GM21619 (cell line): ENCODE measurements around the gene FAM89B.
A peak's percentile ranks its signal among the peaks of the same experiment; 100 is the strongest.

Experiments used
- ATAC-seq: cut with Tn5 transposase; IDR thresholded peaks from one replicate; pipeline ENCODE4 v1.9.1; 2021; ENCODE audit not compliant: unreplicated experiment

The FAM89B gene

DNA sequence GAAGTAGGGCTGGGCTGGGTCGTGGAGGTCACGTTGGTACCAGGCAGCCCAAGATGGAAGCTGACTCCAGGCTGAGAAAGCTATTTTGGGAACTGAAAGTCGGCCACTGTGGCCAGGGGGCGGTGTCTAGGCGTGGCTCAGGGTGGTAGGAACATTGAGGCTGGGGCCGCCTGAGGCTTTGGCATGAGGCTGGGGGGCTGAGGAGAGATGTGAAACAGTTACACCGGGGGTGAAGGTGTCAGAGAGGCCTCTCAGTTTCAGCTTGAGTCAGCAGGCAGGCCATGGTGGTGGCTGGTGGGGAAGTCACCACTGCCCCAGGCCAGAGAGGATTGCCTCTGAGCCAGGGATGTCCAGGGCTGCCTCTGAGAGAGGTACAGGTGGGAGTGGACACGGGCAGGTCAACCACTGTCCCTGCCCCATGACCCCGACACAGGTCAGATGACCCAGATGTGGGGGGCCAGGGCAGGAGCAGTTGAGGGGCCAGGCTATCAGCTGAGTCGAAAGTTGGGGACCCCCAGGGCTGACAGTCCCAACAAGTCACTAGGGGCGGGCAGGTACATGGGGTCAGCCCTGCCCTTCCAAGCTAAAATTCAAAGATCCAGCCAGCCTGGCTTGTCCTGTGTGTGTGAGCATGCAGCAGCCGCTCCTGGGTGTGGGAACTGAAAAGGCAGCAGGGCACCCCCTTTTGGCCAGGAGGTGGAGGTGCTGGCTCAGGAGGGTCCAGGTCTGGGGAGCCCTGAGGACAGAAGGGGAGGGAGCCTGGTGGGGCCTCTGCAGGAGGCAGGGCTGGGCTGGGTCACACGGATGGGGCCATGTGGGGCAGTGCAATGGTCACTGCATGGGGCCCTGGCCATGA is 16.1 kb downstream of the FAM89B start:
- ATAC-seq = peak; percentile 76

DNA sequence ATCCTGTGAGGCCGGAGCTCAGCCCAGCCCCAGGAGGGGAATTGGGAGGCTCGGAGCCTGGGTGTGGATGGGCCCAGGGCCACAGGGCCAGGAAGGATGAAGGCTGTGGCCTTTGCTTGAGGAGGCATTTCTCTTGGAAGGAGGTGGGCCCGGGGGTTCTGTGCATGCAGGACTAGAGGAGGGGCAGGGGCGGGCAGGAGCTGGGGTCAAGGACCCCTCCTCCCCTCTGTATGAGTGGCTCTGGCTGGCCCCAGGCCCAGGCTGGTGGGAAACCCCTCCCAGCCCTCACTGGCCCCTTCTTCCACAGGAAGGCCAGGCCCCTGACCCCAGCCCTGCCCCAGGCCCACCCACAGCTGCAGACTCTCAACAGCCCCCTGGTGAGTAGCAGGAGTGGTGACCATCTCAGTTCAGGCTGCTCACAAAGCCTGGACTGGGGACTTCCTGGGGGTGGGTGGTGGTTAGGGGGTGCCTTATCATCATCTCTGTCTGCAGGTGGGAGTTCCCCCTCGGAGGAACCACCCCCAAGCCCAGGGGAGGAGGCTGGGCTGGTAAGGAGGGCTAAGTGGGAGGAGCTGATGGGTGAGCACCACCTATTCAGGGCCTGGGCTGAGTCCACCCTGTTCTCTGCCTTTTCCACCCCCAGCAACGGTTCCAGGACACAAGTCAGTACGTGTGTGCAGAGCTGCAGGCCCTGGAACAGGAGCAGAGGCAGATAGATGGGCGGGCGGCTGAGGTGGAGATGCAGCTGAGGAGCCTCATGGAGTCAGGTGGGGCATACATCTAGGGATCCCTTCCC is 17.3 kb downstream of the FAM89B start:
- ATAC-seq = no peak

DNA sequence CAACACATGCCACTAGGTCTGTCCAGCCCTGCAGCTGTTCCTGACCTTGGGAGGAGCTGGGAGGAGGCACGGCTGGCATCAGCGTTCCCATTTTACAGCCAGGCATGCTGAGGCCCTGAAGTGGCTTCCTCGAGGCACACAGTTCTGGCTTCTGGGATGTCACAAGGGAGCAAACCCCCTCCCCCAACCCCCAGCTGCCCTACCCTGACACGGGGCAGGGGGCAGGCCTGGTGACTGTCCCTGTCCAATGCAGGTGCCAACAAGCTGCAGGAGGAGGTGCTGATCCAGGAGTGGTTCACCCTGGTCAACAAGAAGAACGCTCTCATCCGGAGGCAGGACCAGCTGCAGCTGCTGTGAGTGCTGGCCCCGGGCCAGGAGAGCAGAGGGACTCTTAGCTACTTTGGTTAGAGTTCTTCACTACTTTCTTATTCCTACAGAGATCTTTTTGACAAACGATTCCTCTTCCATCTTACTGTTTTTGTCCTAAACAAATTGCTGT is 18.0 kb downstream of the FAM89B start:
- no peak for ATAC-seq

DNA sequence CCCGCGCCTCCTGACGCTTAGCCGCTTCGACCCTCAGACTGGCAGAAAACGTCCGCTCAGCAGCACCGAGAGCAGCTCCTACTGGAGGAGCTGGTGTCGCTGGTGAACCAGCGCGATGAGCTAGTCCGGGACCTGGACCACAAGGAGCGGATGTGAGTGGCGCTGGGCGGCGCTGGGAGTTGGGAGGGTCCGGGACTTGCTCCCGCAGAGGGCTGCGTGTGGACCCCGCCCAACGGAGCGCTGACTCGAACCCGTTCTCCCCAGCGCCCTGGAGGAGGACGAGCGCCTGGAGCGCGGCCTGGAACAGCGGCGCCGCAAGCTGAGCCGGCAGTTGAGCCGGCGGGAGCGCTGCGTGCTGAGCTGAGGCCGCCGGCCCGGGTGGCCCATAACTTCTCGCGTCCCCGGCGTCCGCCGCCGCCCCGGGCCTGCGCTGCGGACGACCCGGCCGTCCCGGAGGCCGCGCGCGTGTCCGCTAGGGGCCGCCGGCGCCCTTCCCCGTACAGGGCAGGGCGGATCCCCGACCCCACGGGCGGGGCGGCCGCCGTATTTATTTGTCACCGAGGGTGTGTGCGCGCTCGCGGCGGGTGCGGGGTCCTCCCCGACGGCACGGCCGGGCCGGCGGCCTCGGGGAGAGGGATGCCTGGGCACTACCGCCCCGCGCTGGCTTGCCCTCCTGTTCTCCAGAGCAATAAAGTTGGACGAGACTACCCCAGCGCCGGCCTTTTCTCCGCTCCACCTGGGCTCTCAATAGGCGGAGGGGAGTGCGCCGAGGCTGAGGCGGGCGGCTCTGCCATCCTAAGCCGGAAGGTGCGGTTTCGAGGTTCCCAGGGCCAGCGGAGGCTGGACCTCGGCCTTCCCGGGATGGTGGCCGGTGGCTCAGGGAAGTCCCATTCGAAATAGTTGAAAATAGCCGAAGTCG is 19.9 kb downstream of the FAM89B start:
- ATAC-seq = no peak

DNA sequence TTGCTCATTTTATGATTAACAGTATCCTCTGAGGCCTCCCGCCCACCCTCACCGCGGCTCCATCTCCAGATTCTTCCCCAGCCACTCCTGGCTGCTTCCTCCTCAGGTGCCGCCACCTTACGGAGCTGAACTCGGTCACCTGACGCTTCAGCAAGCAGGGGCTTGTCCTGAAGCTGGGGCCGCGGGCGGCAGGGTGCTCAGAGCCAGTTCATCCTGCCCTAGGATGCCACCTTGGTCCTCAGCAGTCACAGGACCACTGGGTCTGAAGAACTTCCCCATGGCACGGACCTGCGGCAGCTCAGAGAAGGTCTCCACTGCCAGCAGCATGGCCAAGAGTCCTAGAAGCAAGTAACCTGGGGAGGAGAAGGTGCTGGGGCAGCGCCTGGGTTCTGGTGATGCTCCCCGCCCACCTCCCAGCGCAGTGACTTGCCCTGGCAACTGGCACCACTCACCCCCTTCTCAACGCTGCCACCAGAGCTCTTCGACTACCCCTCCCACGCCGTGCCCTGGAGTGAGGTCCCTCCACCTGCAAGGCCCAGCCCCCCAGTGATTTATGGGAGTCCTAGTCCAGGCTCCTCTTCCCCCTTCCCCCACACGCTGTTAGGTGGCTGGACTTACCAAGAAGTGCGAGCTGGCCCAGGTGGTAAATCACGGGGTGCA is 20.6 kb downstream of the FAM89B start:
- no peak for ATAC-seq

DNA sequence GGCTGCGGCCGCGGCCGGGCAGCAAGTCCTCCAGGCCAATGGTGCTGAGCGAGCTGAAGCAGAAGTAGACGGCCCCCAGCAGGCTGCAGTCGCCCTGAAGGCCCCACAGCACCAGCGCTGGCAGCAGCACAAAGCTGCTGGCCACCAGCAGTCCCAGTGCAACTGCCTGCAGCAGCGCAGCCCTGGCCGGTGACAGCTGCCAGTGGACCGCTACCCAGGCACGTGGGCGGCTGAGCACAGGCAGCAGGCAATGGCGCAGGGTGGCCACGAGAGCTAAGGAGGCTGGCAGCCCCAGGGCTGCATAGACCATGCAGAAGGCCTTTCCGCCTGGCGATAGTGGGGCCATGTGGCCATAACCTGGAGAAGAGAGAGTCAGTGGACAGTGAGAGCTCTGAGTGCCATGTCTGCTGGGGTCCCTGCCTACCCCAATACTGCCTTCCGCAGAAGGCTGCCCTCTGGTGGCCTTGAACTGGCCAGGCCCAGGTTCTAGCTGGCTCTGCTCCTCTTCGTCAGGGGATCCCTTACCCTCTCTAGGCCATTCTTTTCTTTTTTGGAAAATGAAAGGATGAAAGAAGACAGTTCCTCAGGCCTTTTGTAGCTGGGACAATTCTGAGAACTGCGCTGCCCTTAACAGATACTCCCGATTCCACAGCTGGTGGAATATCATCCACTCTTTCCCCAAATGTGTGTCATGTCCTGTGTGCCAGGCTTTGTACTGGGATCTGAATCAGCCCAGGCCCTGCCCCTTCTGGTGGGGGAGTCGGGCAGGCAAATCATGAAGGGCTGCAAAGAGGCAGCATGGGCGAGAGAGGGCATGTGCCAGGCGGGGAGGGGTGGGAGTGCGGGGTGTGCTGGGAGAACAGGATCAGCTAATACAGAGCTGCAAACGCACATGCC is 21.4 kb downstream of the FAM89B start:
- no peak for ATAC-seq

DNA sequence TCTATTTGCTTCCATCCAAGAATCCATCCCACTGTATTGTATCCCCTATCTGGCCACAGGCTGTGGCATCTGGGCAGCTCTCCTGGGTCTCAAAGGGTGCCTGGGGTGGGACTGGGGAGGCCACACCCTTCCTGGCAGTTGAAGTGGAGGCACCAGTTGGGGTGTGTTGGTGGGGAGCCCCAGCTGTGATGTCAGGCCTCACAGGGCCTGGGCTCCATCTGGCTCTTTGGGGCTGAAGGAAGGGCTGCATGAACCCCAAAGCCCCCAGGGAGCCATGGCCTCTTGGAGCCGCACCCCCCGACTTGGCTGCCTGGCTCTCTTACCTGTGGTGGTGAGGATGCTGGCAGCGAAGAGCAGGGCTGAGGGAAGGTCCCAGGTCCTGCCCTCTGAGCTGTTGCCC is 22.8 kb downstream of the FAM89B start:
- no peak for ATAC-seq

DNA sequence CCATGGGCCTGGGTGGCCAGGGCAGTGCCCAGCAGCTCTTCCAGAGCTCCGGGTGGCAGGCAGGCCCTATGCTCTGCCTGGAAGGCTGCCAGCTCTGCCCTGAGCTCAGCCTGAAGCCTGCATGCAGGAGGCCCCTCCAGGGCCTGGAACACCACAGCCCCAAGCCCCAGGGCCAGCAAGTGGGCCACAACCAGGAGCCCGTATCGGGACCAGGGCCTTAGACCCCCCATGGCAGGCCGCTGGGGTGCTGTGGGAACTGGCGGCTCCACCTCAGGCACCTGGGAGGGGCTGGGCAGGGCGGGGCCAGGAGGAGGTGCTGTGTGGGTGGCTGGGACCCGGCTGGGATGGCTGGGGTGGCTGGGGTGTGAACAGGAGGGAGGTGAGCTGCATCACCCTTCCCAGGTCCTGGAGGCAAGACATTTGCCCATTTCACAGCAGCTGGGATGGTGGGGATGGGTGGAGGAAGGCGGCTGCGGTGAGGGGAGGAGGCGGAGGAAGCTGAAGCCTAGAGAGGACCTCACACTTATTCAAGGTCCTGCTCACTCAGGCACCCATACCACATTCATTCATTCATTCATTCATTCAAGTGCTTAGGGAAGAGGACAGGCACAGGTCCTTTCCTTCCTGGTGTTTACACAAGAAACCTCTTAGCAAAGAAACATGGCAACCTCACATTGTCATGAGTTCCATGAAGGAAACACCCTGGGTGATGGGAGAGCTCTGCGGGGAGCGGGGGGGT is 23.4 kb downstream of the FAM89B start, which contains the start of gene KCNK7:
Gene KCNK7, minus strand, starts transcription at position 258 of the 739 bp plus-strand sequence. Its CDS starts 28 bp downstream, at position 230.
- ATAC-seq = no peak

DNA sequence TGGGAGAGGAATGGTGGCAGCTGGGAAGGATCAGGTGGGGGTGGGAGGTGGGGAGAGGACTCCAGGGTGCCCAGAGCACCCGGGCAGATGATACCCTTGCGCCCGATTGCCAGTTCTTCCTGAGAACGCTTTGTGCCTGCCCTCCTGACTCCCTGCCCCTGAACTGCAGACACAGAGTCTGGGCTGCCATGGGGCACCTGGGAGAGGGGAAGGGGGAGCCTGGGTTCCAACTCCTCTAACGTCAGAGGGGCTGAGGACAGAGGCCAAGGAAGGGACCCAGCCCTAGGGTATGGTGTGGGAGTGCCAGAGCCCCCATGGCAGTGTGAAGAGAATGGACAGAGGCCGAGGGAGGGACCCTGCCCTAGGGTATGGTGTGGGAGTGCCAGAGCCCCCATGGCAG is 24.2 kb downstream of the FAM89B start:
- no peak for ATAC-seq

DNA sequence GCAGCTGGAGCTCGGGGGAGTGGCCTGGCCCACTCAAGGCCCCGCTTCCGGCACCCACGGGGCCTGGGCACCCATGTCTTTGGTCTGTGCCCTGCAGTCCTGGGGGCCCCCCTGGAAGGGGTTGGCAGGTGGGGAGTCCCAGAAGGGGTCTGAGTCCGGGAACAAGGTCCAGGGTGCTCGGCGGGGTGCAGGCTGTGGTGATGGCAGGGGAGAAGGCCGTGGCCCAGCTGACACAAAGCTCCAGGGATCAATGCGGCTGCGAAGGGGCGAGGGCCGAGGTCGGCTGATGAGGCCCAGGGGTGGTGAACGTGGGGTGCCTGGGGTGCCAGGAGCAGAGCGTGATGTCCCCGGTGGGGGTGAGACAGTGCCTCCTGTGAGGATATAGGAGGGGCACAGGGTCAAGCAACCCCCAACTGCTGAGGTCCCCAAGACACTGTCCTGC is 25.9 kb downstream of the FAM89B start:
- no peak for ATAC-seq

DNA sequence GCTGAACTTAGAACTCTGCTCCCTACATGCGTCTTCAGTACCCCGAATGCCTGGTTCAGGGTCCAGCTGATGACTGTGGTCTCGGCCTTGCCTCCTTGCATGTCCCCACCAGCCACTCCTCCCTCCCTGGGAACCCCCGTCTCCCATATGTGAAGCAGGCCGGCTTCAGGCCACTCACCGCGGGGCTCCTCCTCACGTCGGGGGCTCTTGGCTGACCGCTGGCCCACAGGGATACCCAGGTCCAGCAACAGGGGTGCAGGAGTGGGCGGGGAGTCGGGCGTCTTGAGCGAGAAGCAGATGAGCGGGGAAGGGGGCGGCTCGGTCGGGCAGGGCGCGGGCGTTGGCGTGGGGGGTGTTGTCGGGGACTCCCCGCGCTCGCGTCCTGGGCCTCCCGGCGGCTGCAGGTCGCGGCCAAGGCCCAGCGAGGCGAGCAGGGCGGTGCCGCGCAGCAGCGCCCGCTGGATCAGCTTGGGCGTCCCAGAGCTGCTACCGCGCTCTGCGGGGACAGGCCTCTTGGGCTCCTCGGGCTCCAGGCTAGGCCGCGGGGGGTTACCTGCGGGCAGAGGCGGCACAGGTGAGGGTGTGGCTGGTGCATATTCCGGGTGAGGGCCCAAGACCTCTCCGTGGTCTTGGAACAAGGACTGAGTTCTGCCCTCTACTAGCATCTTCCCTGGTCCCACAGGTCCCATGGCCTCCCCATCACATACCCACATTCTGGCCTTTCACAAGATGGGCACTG is 27.0 kb downstream of the FAM89B start:
- ATAC-seq = no peak

DNA sequence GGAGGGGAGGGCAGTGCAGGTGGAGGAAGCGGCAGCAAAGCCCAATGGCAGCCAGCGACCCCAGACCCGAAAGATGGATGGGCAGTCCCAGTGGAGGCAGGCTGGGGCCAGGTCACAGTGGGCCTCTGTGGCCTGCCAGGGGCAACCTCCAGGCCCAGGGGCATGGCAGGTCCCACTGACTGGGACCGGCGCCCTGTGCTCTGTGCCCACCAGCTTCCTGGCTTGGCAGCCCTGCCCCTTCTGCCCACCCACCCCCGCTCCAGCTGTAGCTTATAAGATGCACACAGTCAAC is 27.6 kb downstream of the FAM89B start:
- ATAC-seq = no peak

DNA sequence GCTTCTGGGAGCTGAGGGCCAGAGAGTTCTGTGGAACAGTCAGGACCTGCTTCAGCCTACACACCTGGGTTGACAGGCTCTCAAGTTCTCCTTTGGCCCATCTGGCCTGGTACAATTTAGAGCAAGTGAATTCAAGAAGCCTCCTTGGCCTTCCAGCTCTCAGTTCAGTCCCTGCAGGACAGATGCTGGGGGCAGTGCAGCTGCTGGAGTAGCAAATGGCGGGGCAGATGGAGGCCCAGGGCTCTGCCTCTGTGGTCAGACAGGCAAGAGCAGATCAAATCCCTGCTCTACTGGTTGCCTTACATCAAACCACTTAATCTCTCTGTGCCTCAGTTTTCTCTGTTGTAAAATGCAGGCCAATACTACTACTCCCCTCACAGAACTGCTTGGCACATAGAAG is 31.9 kb downstream of the FAM89B start:
- ATAC-seq = no peak

DNA sequence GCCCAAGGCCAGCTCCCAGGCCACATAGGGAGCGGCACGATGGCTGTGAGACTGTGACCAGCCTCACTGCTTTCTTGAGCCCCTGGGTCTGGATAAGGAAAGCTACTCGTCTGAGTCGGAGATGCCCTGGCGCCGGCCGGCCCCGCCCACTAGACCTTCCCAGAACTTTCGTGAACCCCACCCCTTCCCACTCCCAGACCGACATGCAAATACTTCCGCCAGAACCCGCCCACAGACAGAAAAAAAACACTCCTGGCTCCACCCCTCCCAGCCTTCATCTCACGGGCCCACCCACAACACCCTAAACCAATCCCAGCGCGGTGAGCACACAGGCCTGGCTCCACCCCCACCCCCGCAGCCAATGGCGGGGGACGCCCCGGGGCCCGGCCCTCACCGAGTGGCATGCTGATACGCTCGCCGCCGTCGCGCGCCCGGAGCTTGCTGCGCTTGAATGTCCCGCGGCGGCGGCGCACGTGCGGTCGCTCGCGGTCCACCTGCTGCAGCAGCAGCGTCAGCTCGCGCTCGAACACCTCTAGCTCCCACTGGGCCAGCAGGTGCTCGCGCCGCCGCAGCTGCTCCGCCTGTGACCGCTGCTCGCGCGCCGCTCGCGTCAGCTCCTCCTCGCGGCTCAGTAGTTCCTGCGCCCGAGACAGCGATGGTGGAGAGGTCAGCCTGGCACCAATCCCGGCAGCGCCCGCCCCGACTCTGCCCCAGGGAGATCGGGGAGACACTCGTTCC is 34.7 kb downstream of the FAM89B start:
- no peak for ATAC-seq

DNA sequence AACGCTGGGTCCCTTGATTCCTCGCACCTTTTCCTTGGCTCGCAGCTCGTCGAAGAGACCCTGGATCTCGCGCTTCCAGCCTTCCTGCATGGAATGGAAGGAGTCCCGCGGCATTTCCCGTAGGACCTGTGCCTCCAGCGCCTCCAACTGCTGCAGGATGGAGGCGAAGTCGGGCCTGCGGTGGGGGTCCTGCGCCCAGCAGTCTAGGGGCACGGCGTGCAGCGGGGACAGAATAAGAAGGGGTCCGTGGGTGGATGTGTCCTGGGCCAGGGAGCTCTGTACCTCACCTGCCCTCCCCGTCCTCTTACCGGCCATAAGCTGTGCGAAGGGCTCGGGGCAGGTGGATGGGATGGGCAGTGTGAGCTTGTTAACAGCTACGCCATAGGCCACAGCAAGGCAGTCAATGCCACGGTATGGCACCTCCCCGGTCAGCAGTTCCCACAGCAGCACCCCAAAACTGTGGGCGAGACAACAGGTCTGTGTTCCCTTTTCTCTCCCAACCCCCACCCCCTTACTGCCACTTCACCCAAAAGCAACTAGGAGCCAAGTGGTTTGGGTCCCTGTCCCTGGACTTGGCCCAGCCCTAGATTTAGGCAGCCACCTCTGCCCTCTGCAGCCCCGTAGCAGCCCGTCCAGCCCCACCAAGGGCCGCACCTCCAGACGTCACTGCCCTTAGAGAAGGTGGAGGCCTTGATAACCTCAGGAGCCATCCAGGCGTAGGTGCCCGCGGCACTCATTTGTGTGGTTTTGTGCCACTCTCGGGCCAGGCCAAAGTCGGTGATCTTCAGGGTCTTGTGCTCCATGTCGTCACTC is 35.5 kb downstream of the FAM89B start:
- no peak for ATAC-seq

DNA sequence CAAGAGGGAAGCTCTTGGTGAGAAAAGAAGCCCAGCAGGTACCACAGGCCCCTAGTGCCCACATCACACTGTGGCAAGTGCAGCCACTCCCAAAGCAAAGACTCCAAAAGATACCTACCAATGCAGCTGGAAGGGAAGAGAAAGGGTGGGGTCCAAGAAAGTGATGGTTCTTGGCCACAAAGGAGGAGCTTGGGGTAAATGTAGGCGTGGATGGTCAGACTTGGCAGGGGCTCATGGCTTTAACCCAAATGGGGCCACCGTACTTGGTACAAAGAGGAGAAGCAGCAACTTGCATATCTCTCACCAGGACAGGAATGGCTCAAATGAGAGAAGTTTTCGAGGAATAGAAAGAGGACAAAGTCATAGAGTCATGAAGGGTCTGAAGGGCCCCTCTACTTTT is 36.9 kb downstream of the FAM89B start:
- ATAC-seq = no peak

DNA sequence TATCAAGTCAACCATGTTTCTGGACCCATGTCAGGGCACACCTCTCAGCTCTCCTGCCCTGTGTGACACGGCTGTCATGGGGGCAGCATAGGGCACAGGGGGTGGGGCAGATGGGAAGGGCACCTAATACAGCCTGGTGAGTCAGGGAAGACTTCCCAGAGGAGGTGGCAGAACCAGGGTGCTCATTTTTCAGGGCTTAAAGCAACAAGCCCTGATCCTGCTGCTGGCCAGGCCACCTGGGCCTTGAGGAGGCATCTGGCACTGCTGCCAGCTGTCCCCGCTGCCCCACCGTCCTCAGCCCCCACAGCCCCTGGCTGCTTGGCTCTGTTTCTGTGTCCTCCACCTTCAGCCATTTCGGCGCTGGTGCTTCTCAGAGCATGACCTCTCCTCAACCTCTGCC is 37.3 kb downstream of the FAM89B start:
- no peak for ATAC-seq
